HG02884 (cell line): ENCODE results near the gene HYAL2.
A peak's percentile ranks its signal among the peaks of the same experiment; 100 is the strongest.

Source experiments
- ATAC-seq: cut with Tn5 transposase; IDR thresholded peaks from one replicate; pipeline ENCODE4 v1.9.1; 2021; ENCODE audit warnings: mild to moderate bottlenecking, moderate library complexity; ENCODE audit not compliant: unreplicated experiment

Gene HYAL2

GRCh38 chr3:50331364-50331907 is 8.9 kb upstream of the HYAL2 start:
- no peak for ATAC-seq

- ATAC-seq, result no peak
Measured at GRCh38 chr3:50330330-50330729, 7.8 kb upstream of the HYAL2 start.

GRCh38 chr3:50327943-50328691 is 5.6 kb upstream of the HYAL2 start, which contains the start of gene TUSC2:
TSS of gene TUSC2 (minus strand) at chr3:50328223. CDS start at chr3:50328099, 124 bp downstream.
- peak; percentile 90 for ATAC-seq

GRCh38 chr3:50327129-50327528 is 4.6 kb upstream of the HYAL2 start:
- ATAC-seq, result no peak

GRCh38 chr3:50326182-50326541 is 3.6 kb upstream of the HYAL2 start:
- no peak for ATAC-seq

GRCh38 chr3:50325497-50326181 is 3.1 kb upstream of the HYAL2 start:
- ATAC-seq, result no peak

GRCh38 chr3:50325113-50325480 is 2.6 kb upstream of the HYAL2 start:
- ATAC-seq, result no peak

- ATAC-seq, result no peak
Measured at GRCh38 chr3:50324351-50325112, 2.0 kb upstream of the HYAL2 start.

GRCh38 chr3:50323614-50324199 is 1.2 kb upstream of the HYAL2 start:
- ATAC-seq, result no peak

- ATAC-seq, result no peak
Measured at GRCh38 chr3:50323092-50323600, 601 bp upstream of the HYAL2 start.

- ATAC-seq, result no peak
Measured at GRCh38 chr3:50322115-50322385, 495 bp downstream of the HYAL2 start.

GRCh38 chr3:50321336-50322114 is 1.0 kb downstream of the HYAL2 start:
- peak; percentile 76 for ATAC-seq

GRCh38 chr3:50320853-50321335 is 1.7 kb downstream of the HYAL2 start:
- ATAC-seq, result peak; percentile 39

GRCh38 chr3:50319894-50320625 is 2.5 kb downstream of the HYAL2 start:
- ATAC-seq, result no peak

- ATAC-seq, result no peak
Measured at GRCh38 chr3:50319181-50319893, 3.2 kb downstream of the HYAL2 start.

GRCh38 chr3:50318615-50319014 is 3.9 kb downstream of the HYAL2 start:
- no peak for ATAC-seq

- ATAC-seq, result no peak
Measured at GRCh38 chr3:50318163-50318562, 4.4 kb downstream of the HYAL2 start.

- ATAC-seq, result no peak
Measured at GRCh38 chr3:50317300-50317699, 5.2 kb downstream of the HYAL2 start.
